Motor neuron (in vitro differentiated cells): ENCODE data around the gene ZSCAN2. TPM values are rescaled to one million over a fixed set of nuclear protein-coding genes. Genes with fewer than 3 reads are reported as not detected.

ENCODE experiments used
- ATAC-seq, 8 experiments: fragments of 200-7000 bp; cut with Tn5 transposase; replicated peaks in 6 of 8; 2 replicates each; pipeline ENCODE4 v1.8.0; 2021; ENCODE audit warnings: mild to moderate bottlenecking in 8 of 8, moderate library complexity in 8 of 8
- H3K27ac ChIP-seq, 2 donors: fragments of 250-450 bp; sonication (Bioruptor Pico); 2 replicates each; pipeline ENCODE4 v1.9.0; 2021; ENCODE audit warnings: antibody characterized with exemption in 2 of 2, mild to moderate bottlenecking in 2 of 2, moderate library complexity in 1 of 2
- H3K4me1 ChIP-seq, 2 donors: fragments of 250-450 bp; sonication (Bioruptor Pico); replicated peaks in 1 of 2; 2 replicates each; pipeline ENCODE4 v1.6.1; 2021; ENCODE audit warnings: antibody characterized with exemption in 2 of 2, mild to moderate bottlenecking in 2 of 2, moderate library complexity in 1 of 2
- H3K4me3 ChIP-seq, 5 donors: fragments of 250-450 bp; sonication (Bioruptor Pico); 2 replicates each; pipeline ENCODE4 v1.9.0; 2021; ENCODE audit warnings: antibody characterized with exemption in 5 of 5, mild to moderate bottlenecking in 5 of 5, moderate library complexity in 4 of 5
- WGBS, 10 experiments: fragments of 450-650 bp; shearing (Covaris generic); methylation state at CpG; one replicate each; pipeline ENCODE4 v1.0.0; 2022; 5-methylcytosine and 5-hydroxymethylcytosine counted together
- in situ Hi-C, 9 experiments: fragments of 400-800 bp; cut with MboI; loops; one replicate each; pipeline ENCODE4 v1.15.0; 2021; ENCODE audit warnings: low sequenced_read_pairs in 9 of 9, low pct_unique_long_range_greater_than_20kb in 2 of 9; ENCODE audit not compliant: unreplicated experiment in 9 of 9
- total RNA-seq, 8 experiments: library from RNA; unstranded; fragments of 300-600 nt; gene quantifications; 2 replicates each; pipeline versions ENCODE4 v1.2.3 to v1.2.4, GENCODE V29; 2022

Gene ZSCAN2
- total RNA-seq, 8 experiments from 2014 or later: 1.7 to 29.6 (median 20.1) TPM

- Histone ChIP-seq H3K4me3 (no peak overlapping the region), H3K27ac (no peak overlapping the region), H3K4me1 (no peaks in the 10 kb centered on the region)
- ATAC-seq: peak in 1 of 8 experiments; percentile 14
- WGBS, 10 experiments: 67 to 100% (median 98%) methylated on average over 1 to 3 of the region's 3 CpGs
- in situ Hi-C loops: no loop called here
Observed at GRCh38 chr15:84668221-84668982, 67.6 kb downstream of the ZSCAN2 start.

- Histone ChIP-seq H3K4me3 (no peak overlapping the region), H3K4me1 (no peaks in the 10 kb centered on the region), H3K27ac (no peak overlapping the region)
- WGBS, 10 experiments: 7 to 100% (median 92%) methylated on average over 2 to 8 of the region's 8 CpGs
- ATAC-seq: peak in 2 of 8 experiments; percentile 40 to 56
- in situ Hi-C loops: no loop called here
Observed at GRCh38 chr15:84669726-84670125, 68.9 kb downstream of the ZSCAN2 start.

- H3K4me1 ChIP-seq: no peaks in the 10 kb centered on the region
- H3K4me3 ChIP-seq: no peak overlapping the region
- in situ Hi-C loops: no loop called here
- peak in 1 of 8 experiments; percentile 59 for ATAC-seq
- H3K27ac ChIP-seq: no peak overlapping the region
Observed at GRCh38 chr15:84671211-84671610, 70.4 kb downstream of the ZSCAN2 start.

Other genes starting within 250 kb of the ZSCAN2 start
- gene WDR73, start 53.3 kb downstream of the ZSCAN2 start, total RNA-seq: 10 to 100 TPM; 18.8 to 46.9 (median 30.8) TPM
- 100 to 1,000 TPM in 1 of 8 experiments, 10 to 100 TPM in 2, 1 to 10 TPM in 5; 1.1 to 720 (median 5.3) TPM for gene NMB, start 57.2 kb downstream of the ZSCAN2 start, total RNA-seq
- 100 to 1,000 TPM in 7 of 8 experiments, 10 to 100 TPM in 1; 96.9 to 186 (median 133) TPM for gene SEC11A, start 115.1 kb downstream of the ZSCAN2 start, total RNA-seq
- gene ZNF592, start 147.6 kb downstream of the ZSCAN2 start, total RNA-seq: 10 to 100 TPM in 5 of 8 experiments, 1 to 10 TPM in 3; 5.7 to 14.6 (median 11.1) TPM
- gene ALPK3, start 216.3 kb downstream of the ZSCAN2 start, total RNA-seq: 1 to 10 TPM in 1 of 8 experiments, under 1 TPM in 7; 0.16 to 1.4 (median 0.64) TPM